GM18861 (cell line): Measurements from ENCODE around the gene GFOD1.
"Not testable (repeated sequence)": the region's sequence is repeated elsewhere in the genome, so short reads cannot be mapped to it uniquely, and the experiment has no call there.

Source experiments
- ATAC-seq: cut with Tn5 transposase; IDR thresholded peaks from one replicate; pipeline ENCODE4 v1.9.1; 2021; ENCODE audit not compliant: unreplicated experiment

GFOD1 gene

GRCh38 chr6:13511913-13512717 is 24.7 kb upstream of the GFOD1 start:
- ATAC-seq = no peak

- not testable (repeated sequence) for ATAC-seq
These were observed 23.8 kb upstream of the GFOD1 start for GRCh38 chr6:13511141-13511571.

GRCh38 chr6:13510433-13510832 is 23.0 kb upstream of the GFOD1 start:
- ATAC-seq = not testable (repeated sequence)

GRCh38 chr6:13508711-13509705 is 21.6 kb upstream of the GFOD1 start:
- no peak for ATAC-seq

- no peak for ATAC-seq
These were observed 20.0 kb upstream of the GFOD1 start for GRCh38 chr6:13507306-13507860.

GRCh38 chr6:13505345-13505734 is 17.9 kb upstream of the GFOD1 start:
- ATAC-seq = no peak

- ATAC-seq = no peak
These were observed 17.4 kb upstream of the GFOD1 start for GRCh38 chr6:13504611-13505344.

- ATAC-seq = no peak
These were observed 13.5 kb upstream of the GFOD1 start for GRCh38 chr6:13500915-13501314.

- ATAC-seq = no peak
These were observed 12.9 kb upstream of the GFOD1 start for GRCh38 chr6:13500264-13500663.

GRCh38 chr6:13496513-13497190 is 9.3 kb upstream of the GFOD1 start:
- ATAC-seq = no peak

- no peak for ATAC-seq
These were observed 8.4 kb upstream of the GFOD1 start for GRCh38 chr6:13495818-13496217.

- ATAC-seq = no peak
These were observed 7.8 kb upstream of the GFOD1 start for GRCh38 chr6:13495112-13495776.

GRCh38 chr6:13494137-13494536 is 6.7 kb upstream of the GFOD1 start:
- ATAC-seq = no peak

GRCh38 chr6:13493147-13493546 is 5.7 kb upstream of the GFOD1 start:
- no peak for ATAC-seq

GRCh38 chr6:13492357-13492756 is 5.0 kb upstream of the GFOD1 start:
- ATAC-seq = no peak

- ATAC-seq = no peak
These were observed 4.1 kb upstream of the GFOD1 start for GRCh38 chr6:13491538-13491937.

- ATAC-seq = no peak
These were observed 3.0 kb upstream of the GFOD1 start for GRCh38 chr6:13490402-13490801.

GRCh38 chr6:13488896-13489237 is 1.5 kb upstream of the GFOD1 start:
- ATAC-seq = no peak

GRCh38 chr6:13488015-13488895 is 855 bp upstream of the GFOD1 start:
- no peak for ATAC-seq
